HCT116 (cell line): Measurements from ENCODE around the gene ICAM2. TPM values are rescaled to one million over a fixed set of nuclear protein-coding genes. Genes with fewer than 3 reads are reported as not detected.

Experiments used
- ATAC-seq: fragments of 200-7000 bp; cut with Tn5 transposase; 2 replicates; pipeline ENCODE4 v1.9.1; 2020; ENCODE audit warnings: mild to moderate bottlenecking, moderate library complexity
- BruUV-seq: library from RNA; stranded (reverse); fragments of 400-500 nt; replicated peaks from 2 replicates; lab custom pipeline; 2021; lab: Mats Ljungman, UMichigan
- CTCF ChIA-PET: fragments of 300-600 bp; sonication (Branson Sonifier 250); formaldehyde crosslinking; loops from one replicate; lab custom pipeline; 2021; ENCODE audit warnings: antibody characterized with exemption; lab: Charles Lee
- POLR2A ChIA-PET: fragments of 300-600, 350-600 bp; sonication (Branson Sonifier 250); formaldehyde crosslinking; loops from one replicate; lab custom pipeline; 2021; ENCODE audit warnings: antibody characterized with exemption; lab: Charles Lee
- RAD21 ChIA-PET, 2 experiments: fragments of 300-600 bp; sonication (Branson Sonifier 250); formaldehyde crosslinking; loops; one replicate each; lab custom pipeline; 2023; ENCODE audit warnings: low total read pairs in 2 of 2; ENCODE audit not compliant: uncharacterized antibody in 2 of 2, unreplicated experiment in 2 of 2, low non-redundant PET in 1 of 2; lab: Charles Lee
- DNase-seq: peaks from one replicate; pipeline ENCODE4 v3.0.0-alpha.2; 2010; ENCODE audit warnings: low read depth, low spot score
- H2AFZ ChIP-seq: fragments of 200-600 bp; shearing (Covaris generic), sonication (generic); 2 replicates; pipeline ENCODE4 v1.6.1; 2017; ENCODE audit warnings: low read depth, mixed run types, mixed read lengths, antibody characterized with exemption, low read length; ENCODE audit not compliant: poor library complexity, severe bottlenecking
- H3K27ac ChIP-seq: 2 replicates; pipeline ENCODE4 v1.5.1; 2012; ENCODE audit warnings: low read depth, low read length
- H3K27me3 ChIP-seq: fragments of 200-600 bp; sonication (generic); 2 replicates; pipeline ENCODE4 v1.6.1; 2016; ENCODE audit warnings: mixed run types, low read length, mixed read lengths; ENCODE audit not compliant: insufficient read depth
- H3K36me3 ChIP-seq, 2 experiments: fragments of 200-500 bp in 1 of 2; fragments of 200-600 bp in 1 of 2; sonication (Bioruptor generic) in 1 of 2; sonication (generic) in 1 of 2; 2 replicates each; pipeline versions ENCODE4 v1.5.1 to v1.6.1; 2014 to 2016; ENCODE audit warnings: low read length in 2 of 2, inconsistent platforms in 1 of 2, mixed read lengths in 1 of 2, mixed run types in 1 of 2; ENCODE audit not compliant: insufficient read depth in 2 of 2, control insufficient read depth in 1 of 2
- H3K4me1 ChIP-seq, 2 experiments: fragments of 200-600 bp in 1 of 2; sonication (generic) in 1 of 2; 2 replicates each; pipeline versions ENCODE4 v1.5.1 to v1.6.1; 2012 to 2017; ENCODE audit warnings: low read length in 2 of 2, inconsistent platforms in 1 of 2, mild to moderate bottlenecking in 1 of 2, mixed read lengths in 1 of 2, mixed run types in 1 of 2, moderate library complexity in 1 of 2; ENCODE audit not compliant: insufficient read depth in 2 of 2, control insufficient read depth in 1 of 2
- H3K4me2 ChIP-seq: fragments of 200-600 bp; sonication (generic); 2 replicates; pipeline ENCODE4 v1.6.1; 2017; ENCODE audit warnings: mixed run types, low read length, mixed read lengths
- H3K4me3 ChIP-seq, 2 experiments: fragments of 200-600 bp in 1 of 2; sonication (generic) in 1 of 2; replicated peaks in 1 of 2; 2 replicates each; pipeline ENCODE4 v1.5.1; 2011 to 2016; ENCODE audit warnings: low read length in 2 of 2, control low read depth in 1 of 2, low read depth in 1 of 2, mild to moderate bottlenecking in 1 of 2, mixed read lengths in 1 of 2, mixed run types in 1 of 2
- H3K79me2 ChIP-seq: fragments of 200-600 bp; sonication (generic); 2 replicates; pipeline ENCODE4 v1.6.1; 2017; ENCODE audit warnings: mild to moderate bottlenecking, mixed run types, low read length, moderate library complexity, mixed read lengths; ENCODE audit not compliant: insufficient read depth
- H3K9ac ChIP-seq: fragments of 200-600 bp; sonication (generic); 2 replicates; pipeline ENCODE4 v1.6.1; 2016; ENCODE audit warnings: low read length, mixed read lengths
- H3K9me2 ChIP-seq: fragments of 200-600 bp; sonication (generic), shearing (Covaris generic); 2 replicates; pipeline ENCODE4 v1.6.1; 2017; ENCODE audit warnings: mixed run types, mild to moderate bottlenecking, moderate library complexity; ENCODE audit not compliant: insufficient read depth
- H3K9me3 ChIP-seq, 2 experiments: fragments of 200-500 bp in 1 of 2; fragments of 200-600 bp in 1 of 2; sonication (Bioruptor generic) in 1 of 2; sonication (generic) in 1 of 2; 2 replicates each; pipeline ENCODE4 v1.6.1; 2014 to 2017; ENCODE audit warnings: low read length in 2 of 2, mixed read lengths in 2 of 2, inconsistent platforms in 1 of 2, low read depth in 1 of 2, mild to moderate bottlenecking in 1 of 2, mixed run types in 1 of 2, moderate library complexity in 1 of 2; ENCODE audit not compliant: control insufficient read depth in 1 of 2, insufficient read depth in 1 of 2
- H4K20me1 ChIP-seq: fragments of 200-600 bp; sonication (generic), shearing (Covaris generic); 2 replicates; pipeline ENCODE4 v1.6.1; 2017; ENCODE audit warnings: mixed run types, mild to moderate bottlenecking, moderate library complexity; ENCODE audit not compliant: insufficient read depth
- CBX3 ChIP-seq: IDR thresholded peaks from 2 replicates; pipeline ENCODE4 v1.6.1; 2012; ENCODE audit warnings: low read depth
- CEBPB ChIP-seq: IDR thresholded peaks from 2 replicates; pipeline ENCODE4 v1.6.1; 2012; ENCODE audit warnings: low read depth
- EGR1 ChIP-seq: IDR thresholded peaks from 2 replicates; pipeline ENCODE4 v1.6.1; 2012; ENCODE audit warnings: low read depth
- EZH2 ChIP-seq: fragments of 200-600 bp; sonication (generic); IDR thresholded peaks from 2 replicates; pipeline ENCODE4 v1.6.1; 2017; ENCODE audit warnings: antibody characterized with exemption, mixed run types
- EZH2phosphoT487 ChIP-seq: fragments of 200-600 bp; IDR thresholded peaks from 2 replicates; pipeline ENCODE4 v1.6.1; 2018; ENCODE audit warnings: antibody characterized with exemption, borderline replicate concordance
- FOSL1 ChIP-seq: IDR thresholded peaks from 2 replicates; pipeline ENCODE4 v1.6.1; 2012; ENCODE audit warnings: low read depth
- JUND ChIP-seq: IDR thresholded peaks from 2 replicates; pipeline ENCODE4 v1.6.1; 2012
- POLR2A ChIP-seq: IDR thresholded peaks from 2 replicates; pipeline ENCODE4 v1.7.0; 2011; ENCODE audit warnings: borderline replicate concordance; ENCODE audit not compliant: insufficient read depth, insufficient read length; ENCODE audit errors: extremely low read depth
- POLR2AphosphoS5 ChIP-seq: IDR thresholded peaks from 2 replicates; pipeline ENCODE4 v1.6.1; 2011; ENCODE audit warnings: mild to moderate bottlenecking, low read depth, low read length, moderate library complexity
- RAD21 ChIP-seq: IDR thresholded peaks from 2 replicates; pipeline ENCODE4 v1.6.1; 2012; ENCODE audit warnings: low read depth, mild to moderate bottlenecking
- SRF ChIP-seq: IDR thresholded peaks from 2 replicates; pipeline ENCODE4 v1.6.1; 2012; ENCODE audit warnings: low read depth
- TCF7L2 ChIP-seq: IDR thresholded peaks from 2 replicates; pipeline ENCODE4 v1.7.0; 2011; ENCODE audit warnings: borderline replicate concordance, inconsistent platforms; ENCODE audit not compliant: insufficient read depth, insufficient read length; ENCODE audit errors: extremely low read depth
- YY1 ChIP-seq: IDR thresholded peaks from 2 replicates; pipeline ENCODE4 v1.6.1; 2011; ENCODE audit warnings: low read length, low read depth, moderate library complexity, mild to moderate bottlenecking; ENCODE audit not compliant: insufficient replicate concordance; ENCODE audit errors: extremely low read depth
- ZFX ChIP-seq: fragments of 450-650 bp; IDR thresholded peaks from 2 replicates; pipeline ENCODE4 v1.6.1; 2017
- intact Hi-C: fragments of 100-400 bp; cut with micrococcal nuclease; formaldehyde crosslinking; loops from 2 replicates; pipeline ENCODE4 v1.10.0; 2022
- total RNA-seq: library from RNA; stranded (reverse); gene quantifications from one replicate; pipeline ENCODE4 v1.2.1, GENCODE V29; 2021; ENCODE audit not compliant: unreplicated experiment
- TF ChIP-seq, protein P1 (sequence below): IDR thresholded peaks from 2 replicates; pipeline ENCODE4 v1.6.1; 2012; ENCODE audit warnings: low read depth
- TF ChIP-seq, protein P2 (sequence below), 3 experiments: fragments of 200-600 bp in 1 of 3; sonication (generic) in 1 of 3; IDR thresholded peaks in 2 of 3; conservative IDR thresholded peaks in 1 of 3; 2 replicates each; pipeline ENCODE4 v1.5.1; 2012 to 2017; ENCODE audit warnings: low read depth in 2 of 3, low read length in 2 of 3, antibody characterized with exemption in 1 of 3, borderline replicate concordance in 1 of 3, control low read depth in 1 of 3, mild to moderate bottlenecking in 1 of 3, mixed read lengths in 1 of 3, mixed run types in 1 of 3, moderate library complexity in 1 of 3; ENCODE audit not compliant: insufficient read depth in 1 of 3
- TF ChIP-seq, protein P3 (sequence below): IDR thresholded peaks from 2 replicates; pipeline ENCODE4 v1.6.1; 2012
- TF ChIP-seq, protein P4 (sequence below): IDR thresholded peaks from 2 replicates; pipeline ENCODE4 v1.6.1; 2011; ENCODE audit warnings: mild to moderate bottlenecking, low read length, moderate library complexity; ENCODE audit not compliant: insufficient replicate concordance; ENCODE audit errors: extremely low read depth
- TF ChIP-seq, protein P5 (sequence below): IDR thresholded peaks from 2 replicates; pipeline ENCODE4 v1.6.1; 2012

ICAM2 gene
- total RNA-seq, 1 experiment from 2014 or later: 0.61 TPM

DNA sequence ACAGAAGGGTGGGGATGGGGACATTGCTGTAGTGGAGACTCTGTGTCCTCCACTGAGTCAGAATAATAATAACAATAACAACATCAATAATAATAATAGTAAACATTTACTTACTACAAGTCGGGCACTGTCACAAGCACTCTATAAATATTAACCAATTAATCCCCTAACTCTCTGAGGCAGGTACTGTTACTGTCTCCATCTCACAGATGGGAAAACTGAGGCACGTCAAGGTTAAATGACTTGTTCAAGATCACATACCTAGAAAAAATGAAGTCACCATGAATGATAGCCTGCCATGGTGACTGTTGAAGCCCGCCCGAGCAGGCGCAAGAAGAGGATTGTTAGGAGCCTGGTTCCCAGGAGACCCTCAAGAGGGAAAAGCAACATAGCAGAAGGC lies 12.1 kb downstream of the ICAM2 start:
- no peak overlapping the region for H2AFZ ChIP-seq
- ATAC-seq (no peak), DNase-seq (no peak)
- no peaks in the 10 kb centered on the region for H3K27me3 ChIP-seq
- TF ChIP-seq YY1 (no peak), SRF (no peak), EZH2 (no peak), RAD21 (no peak), CBX3 (no peak), TCF7L2 (no peak), EZH2phosphoT487 (no peak), ZFX (no peak), FOSL1 (no peak), JUND (no peak), CEBPB (no peak), EGR1 (no peak), POLR2A (no peak), POLR2AphosphoS5 (no peak)
- TF ChIP-seq, protein P1, sequence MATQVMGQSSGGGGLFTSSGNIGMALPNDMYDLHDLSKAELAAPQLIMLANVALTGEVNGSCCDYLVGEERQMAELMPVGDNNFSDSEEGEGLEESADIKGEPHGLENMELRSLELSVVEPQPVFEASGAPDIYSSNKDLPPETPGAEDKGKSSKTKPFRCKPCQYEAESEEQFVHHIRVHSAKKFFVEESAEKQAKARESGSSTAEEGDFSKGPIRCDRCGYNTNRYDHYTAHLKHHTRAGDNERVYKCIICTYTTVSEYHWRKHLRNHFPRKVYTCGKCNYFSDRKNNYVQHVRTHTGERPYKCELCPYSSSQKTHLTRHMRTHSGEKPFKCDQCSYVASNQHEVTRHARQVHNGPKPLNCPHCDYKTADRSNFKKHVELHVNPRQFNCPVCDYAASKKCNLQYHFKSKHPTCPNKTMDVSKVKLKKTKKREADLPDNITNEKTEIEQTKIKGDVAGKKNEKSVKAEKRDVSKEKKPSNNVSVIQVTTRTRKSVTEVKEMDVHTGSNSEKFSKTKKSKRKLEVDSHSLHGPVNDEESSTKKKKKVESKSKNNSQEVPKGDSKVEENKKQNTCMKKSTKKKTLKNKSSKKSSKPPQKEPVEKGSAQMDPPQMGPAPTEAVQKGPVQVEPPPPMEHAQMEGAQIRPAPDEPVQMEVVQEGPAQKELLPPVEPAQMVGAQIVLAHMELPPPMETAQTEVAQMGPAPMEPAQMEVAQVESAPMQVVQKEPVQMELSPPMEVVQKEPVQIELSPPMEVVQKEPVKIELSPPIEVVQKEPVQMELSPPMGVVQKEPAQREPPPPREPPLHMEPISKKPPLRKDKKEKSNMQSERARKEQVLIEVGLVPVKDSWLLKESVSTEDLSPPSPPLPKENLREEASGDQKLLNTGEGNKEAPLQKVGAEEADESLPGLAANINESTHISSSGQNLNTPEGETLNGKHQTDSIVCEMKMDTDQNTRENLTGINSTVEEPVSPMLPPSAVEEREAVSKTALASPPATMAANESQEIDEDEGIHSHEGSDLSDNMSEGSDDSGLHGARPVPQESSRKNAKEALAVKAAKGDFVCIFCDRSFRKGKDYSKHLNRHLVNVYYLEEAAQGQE: no peak
- TF ChIP-seq, protein P2, sequence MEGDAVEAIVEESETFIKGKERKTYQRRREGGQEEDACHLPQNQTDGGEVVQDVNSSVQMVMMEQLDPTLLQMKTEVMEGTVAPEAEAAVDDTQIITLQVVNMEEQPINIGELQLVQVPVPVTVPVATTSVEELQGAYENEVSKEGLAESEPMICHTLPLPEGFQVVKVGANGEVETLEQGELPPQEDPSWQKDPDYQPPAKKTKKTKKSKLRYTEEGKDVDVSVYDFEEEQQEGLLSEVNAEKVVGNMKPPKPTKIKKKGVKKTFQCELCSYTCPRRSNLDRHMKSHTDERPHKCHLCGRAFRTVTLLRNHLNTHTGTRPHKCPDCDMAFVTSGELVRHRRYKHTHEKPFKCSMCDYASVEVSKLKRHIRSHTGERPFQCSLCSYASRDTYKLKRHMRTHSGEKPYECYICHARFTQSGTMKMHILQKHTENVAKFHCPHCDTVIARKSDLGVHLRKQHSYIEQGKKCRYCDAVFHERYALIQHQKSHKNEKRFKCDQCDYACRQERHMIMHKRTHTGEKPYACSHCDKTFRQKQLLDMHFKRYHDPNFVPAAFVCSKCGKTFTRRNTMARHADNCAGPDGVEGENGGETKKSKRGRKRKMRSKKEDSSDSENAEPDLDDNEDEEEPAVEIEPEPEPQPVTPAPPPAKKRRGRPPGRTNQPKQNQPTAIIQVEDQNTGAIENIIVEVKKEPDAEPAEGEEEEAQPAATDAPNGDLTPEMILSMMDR (IDR thresholded peaks at IDR 0.05 in 2 of 3, conservative IDR thresholded peaks at IDR 0.05 in 1 of 3; ENCODE audit: borderline replicate concordance in 1 of 3, insufficient read depth in 1 of 3, low read depth in 2 of 3, low read length in 2 of 3): no peak
- TF ChIP-seq, protein P3, sequence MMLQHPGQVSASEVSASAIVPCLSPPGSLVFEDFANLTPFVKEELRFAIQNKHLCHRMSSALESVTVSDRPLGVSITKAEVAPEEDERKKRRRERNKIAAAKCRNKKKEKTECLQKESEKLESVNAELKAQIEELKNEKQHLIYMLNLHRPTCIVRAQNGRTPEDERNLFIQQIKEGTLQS: no peak
- TF ChIP-seq, protein P4, sequence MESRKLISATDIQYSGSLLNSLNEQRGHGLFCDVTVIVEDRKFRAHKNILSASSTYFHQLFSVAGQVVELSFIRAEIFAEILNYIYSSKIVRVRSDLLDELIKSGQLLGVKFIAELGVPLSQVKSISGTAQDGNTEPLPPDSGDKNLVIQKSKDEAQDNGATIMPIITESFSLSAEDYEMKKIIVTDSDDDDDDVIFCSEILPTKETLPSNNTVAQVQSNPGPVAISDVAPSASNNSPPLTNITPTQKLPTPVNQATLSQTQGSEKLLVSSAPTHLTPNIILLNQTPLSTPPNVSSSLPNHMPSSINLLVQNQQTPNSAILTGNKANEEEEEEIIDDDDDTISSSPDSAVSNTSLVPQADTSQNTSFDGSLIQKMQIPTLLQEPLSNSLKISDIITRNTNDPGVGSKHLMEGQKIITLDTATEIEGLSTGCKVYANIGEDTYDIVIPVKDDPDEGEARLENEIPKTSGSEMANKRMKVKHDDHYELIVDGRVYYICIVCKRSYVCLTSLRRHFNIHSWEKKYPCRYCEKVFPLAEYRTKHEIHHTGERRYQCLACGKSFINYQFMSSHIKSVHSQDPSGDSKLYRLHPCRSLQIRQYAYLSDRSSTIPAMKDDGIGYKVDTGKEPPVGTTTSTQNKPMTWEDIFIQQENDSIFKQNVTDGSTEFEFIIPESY: no peak
- TF ChIP-seq, protein P5, sequence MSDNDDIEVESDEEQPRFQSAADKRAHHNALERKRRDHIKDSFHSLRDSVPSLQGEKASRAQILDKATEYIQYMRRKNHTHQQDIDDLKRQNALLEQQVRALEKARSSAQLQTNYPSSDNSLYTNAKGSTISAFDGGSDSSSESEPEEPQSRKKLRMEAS: no peak
- H3K36me3 ChIP-seq: no peaks in the 10 kb centered on the region
- H3K79me2 ChIP-seq: no peaks in the 10 kb centered on the region
- H3K4me1 ChIP-seq: peaks cover 14 to 41% of the 10 kb centered on the region in 2 experiments
- BruUV-seq: no TSS peak
- ChIA-PET RAD21 (no interaction called here), POLR2A (no interaction called here), CTCF (no interaction called here)
- no peaks in the 10 kb centered on the region for H4K20me1 ChIP-seq
- no peaks in the 10 kb centered on the region for H3K9me2 ChIP-seq
- H3K9me3 ChIP-seq: no peaks in the 10 kb centered on the region
- H3K9ac ChIP-seq: no peak overlapping the region
- H3K4me2 ChIP-seq: no peak overlapping the region
- intact Hi-C loops: no loop called here
- H3K27ac ChIP-seq: no peak overlapping the region
- H3K4me3 ChIP-seq: no peak overlapping the region
